Suprapubic skin (tissue), 3 donors: ENCODE data around the gene PFDN5.

ENCODE experiments used
- CTCF ChIP-seq, 2 donors: fragments of 200-600 bp in 1 of 2; fragments of 450-650 bp in 1 of 2; sonication (generic) in 1 of 2; IDR thresholded peaks; one replicate each; pipeline ENCODE4 v1.5.1; 2016 to 2019; ENCODE audit warnings: antibody characterized with exemption in 2 of 2, mild to moderate bottlenecking in 1 of 2, moderate library complexity in 1 of 2
- EP300 ChIP-seq: sonication (generic); formaldehyde crosslinking; IDR thresholded peaks from one replicate; pipeline ENCODE4 v1.6.1; 2017; ENCODE audit warnings: antibody characterized with exemption
- POLR2A ChIP-seq, 2 donors: fragments of 450-650 bp; IDR thresholded peaks; one replicate each; pipeline ENCODE4 v1.6.1; 2017; ENCODE audit warnings: antibody characterized with exemption in 2 of 2, mild to moderate bottlenecking in 2 of 2, moderate library complexity in 2 of 2

- TF ChIP-seq EP300 (no peak), POLR2A (IDR thresholded peaks at IDR 0.05) (no peak), CTCF (IDR thresholded peaks at IDR 0.05) (no peak)
These were observed 35.3 kb downstream of the PFDN5 start for GRCh38 chr12:53330671-53331070.
